ENCODE data around the gene M1AP.

M1AP gene

GRCh38 chr2:74625658-74626425, 22.3 kb downstream of the M1AP start:
- H3K4me1 ChIP-seq (ENCODE audit: control insufficient read depth, insufficient read depth, low read length, unreplicated experiment): no peaks in the 10 kb centered on the region
- H3K36me3 ChIP-seq (ENCODE audit: insufficient read depth, low read length): no peaks in the 10 kb centered on the region
- H3K4me3 ChIP-seq (ENCODE audit: low read depth, low read length): no peak overlapping the region
- H3K27ac ChIP-seq (ENCODE audit: low read depth, low read length): no peak overlapping the region
- no peaks in the 10 kb centered on the region for H3K79me2 ChIP-seq (ENCODE audit: control insufficient read depth, insufficient read depth, low read length, unreplicated experiment)
- no peaks in the 10 kb centered on the region for H3K27me3 ChIP-seq (ENCODE audit: insufficient read depth, low read length)
- no peak overlapping the region for H2AFZ ChIP-seq (ENCODE audit: low read length, unreplicated experiment)

GRCh38 chr2:74620671-74621070, 27.5 kb downstream of the M1AP start:
- H2AFZ ChIP-seq (ENCODE audit: low read length, unreplicated experiment): no peak overlapping the region
- no peak overlapping the region for H3K4me3 ChIP-seq (ENCODE audit: low read depth, low read length)
- H3K36me3 ChIP-seq (ENCODE audit: insufficient read depth, low read length): no peaks in the 10 kb centered on the region
- no peaks in the 10 kb centered on the region for H3K4me1 ChIP-seq (ENCODE audit: control insufficient read depth, insufficient read depth, low read length, unreplicated experiment)
- no peaks in the 10 kb centered on the region for H3K79me2 ChIP-seq (ENCODE audit: control insufficient read depth, insufficient read depth, low read length, unreplicated experiment)
- H3K27ac ChIP-seq (ENCODE audit: low read depth, low read length): no peak overlapping the region
- H3K27me3 ChIP-seq (ENCODE audit: insufficient read depth, low read length): peaks cover 3% of the 10 kb centered on the region; the same call in 1 of the 2 replicates

GRCh38 chr2:74619651-74620297, 28.4 kb downstream of the M1AP start:
- Histone ChIP-seq H2AFZ (ENCODE audit: low read length, unreplicated experiment) (no peak overlapping the region), H3K79me2 (ENCODE audit: control insufficient read depth, insufficient read depth, low read length, unreplicated experiment) (no peaks in the 10 kb centered on the region), H3K27ac (ENCODE audit: low read depth, low read length) (no peak overlapping the region), H3K27me3 (ENCODE audit: insufficient read depth, low read length) (peaks cover 9% of the 10 kb centered on the region; the same call in 1 of the 2 replicates), H3K4me3 (ENCODE audit: low read depth, low read length) (no peak overlapping the region), H3K36me3 (ENCODE audit: insufficient read depth, low read length) (no peaks in the 10 kb centered on the region), H3K4me1 (ENCODE audit: control insufficient read depth, insufficient read depth, low read length, unreplicated experiment) (no peaks in the 10 kb centered on the region)

- H3K4me3 ChIP-seq (ENCODE audit: low read depth, low read length): no peak overlapping the region
- no peaks in the 10 kb centered on the region for H3K4me1 ChIP-seq (ENCODE audit: control insufficient read depth, insufficient read depth, low read length, unreplicated experiment)
- peaks cover 13% of the 10 kb centered on the region; the same call in 1 of the 2 replicates for H3K27me3 ChIP-seq (ENCODE audit: insufficient read depth, low read length)
- H3K27ac ChIP-seq (ENCODE audit: low read depth, low read length): no peak overlapping the region
- H2AFZ ChIP-seq (ENCODE audit: low read length, unreplicated experiment): no peak overlapping the region
- H3K36me3 ChIP-seq (ENCODE audit: insufficient read depth, low read length): no peaks in the 10 kb centered on the region
- H3K79me2 ChIP-seq (ENCODE audit: control insufficient read depth, insufficient read depth, low read length, unreplicated experiment): no peaks in the 10 kb centered on the region
Measured at GRCh38 chr2:74618410-74619083, 29.6 kb downstream of the M1AP start.

- H3K79me2 ChIP-seq (ENCODE audit: control insufficient read depth, insufficient read depth, low read length, unreplicated experiment): no peaks in the 10 kb centered on the region
- H3K27me3 ChIP-seq (ENCODE audit: insufficient read depth, low read length): peaks cover 13% of the 10 kb centered on the region; the same call in 1 of the 2 replicates
- no peaks in the 10 kb centered on the region for H3K36me3 ChIP-seq (ENCODE audit: insufficient read depth, low read length)
- H2AFZ ChIP-seq (ENCODE audit: low read length, unreplicated experiment): no peak overlapping the region
- H3K4me1 ChIP-seq (ENCODE audit: control insufficient read depth, insufficient read depth, low read length, unreplicated experiment): no peaks in the 10 kb centered on the region
- no peak overlapping the region for H3K4me3 ChIP-seq (ENCODE audit: low read depth, low read length)
- H3K27ac ChIP-seq (ENCODE audit: low read depth, low read length): no peak overlapping the region
Measured at GRCh38 chr2:74617122-74617521, 31.0 kb downstream of the M1AP start.

GRCh38 chr2:74606927-74607326, 41.2 kb downstream of the M1AP start:
- Histone ChIP-seq H2AFZ (ENCODE audit: low read length, unreplicated experiment) (no peak overlapping the region), H3K4me3 (ENCODE audit: low read depth, low read length) (no peak overlapping the region), H3K27ac (ENCODE audit: low read depth, low read length) (no peak overlapping the region), H3K36me3 (ENCODE audit: insufficient read depth, low read length) (no peaks in the 10 kb centered on the region), H3K4me1 (ENCODE audit: control insufficient read depth, insufficient read depth, low read length, unreplicated experiment) (peaks cover 12% of the 10 kb centered on the region), H3K79me2 (ENCODE audit: control insufficient read depth, insufficient read depth, low read length, unreplicated experiment) (no peaks in the 10 kb centered on the region), H3K27me3 (ENCODE audit: insufficient read depth, low read length) (no peaks in the 10 kb centered on the region)

- no peak overlapping the region for H3K4me3 ChIP-seq (ENCODE audit: low read depth, low read length)
- H3K4me1 ChIP-seq (ENCODE audit: control insufficient read depth, insufficient read depth, low read length, unreplicated experiment): peaks cover 12% of the 10 kb centered on the region
- no peaks in the 10 kb centered on the region for H3K79me2 ChIP-seq (ENCODE audit: control insufficient read depth, insufficient read depth, low read length, unreplicated experiment)
- no peak overlapping the region for H2AFZ ChIP-seq (ENCODE audit: low read length, unreplicated experiment)
- no peaks in the 10 kb centered on the region for H3K36me3 ChIP-seq (ENCODE audit: insufficient read depth, low read length)
- no peaks in the 10 kb centered on the region for H3K27me3 ChIP-seq (ENCODE audit: insufficient read depth, low read length)
- no peak overlapping the region for H3K27ac ChIP-seq (ENCODE audit: low read depth, low read length)
Measured at GRCh38 chr2:74603282-74604000, 44.7 kb downstream of the M1AP start.

- H3K4me3 ChIP-seq (ENCODE audit: low read depth, low read length): no peak overlapping the region
- peaks cover 12% of the 10 kb centered on the region for H3K4me1 ChIP-seq (ENCODE audit: control insufficient read depth, insufficient read depth, low read length, unreplicated experiment)
- H3K36me3 ChIP-seq (ENCODE audit: insufficient read depth, low read length): no peaks in the 10 kb centered on the region
- H3K79me2 ChIP-seq (ENCODE audit: control insufficient read depth, insufficient read depth, low read length, unreplicated experiment): no peaks in the 10 kb centered on the region
- H2AFZ ChIP-seq (ENCODE audit: low read length, unreplicated experiment): no peak overlapping the region
- H3K27ac ChIP-seq (ENCODE audit: low read depth, low read length): no peak overlapping the region
- H3K27me3 ChIP-seq (ENCODE audit: insufficient read depth, low read length): no peaks in the 10 kb centered on the region
Measured at GRCh38 chr2:74602586-74603281, 45.4 kb downstream of the M1AP start.

- Histone ChIP-seq H3K27ac (ENCODE audit: low read depth, low read length) (no peak overlapping the region), H3K79me2 (ENCODE audit: control insufficient read depth, insufficient read depth, low read length, unreplicated experiment) (no peaks in the 10 kb centered on the region), H3K27me3 (ENCODE audit: insufficient read depth, low read length) (no peaks in the 10 kb centered on the region), H3K36me3 (ENCODE audit: insufficient read depth, low read length) (no peaks in the 10 kb centered on the region), H3K4me1 (ENCODE audit: control insufficient read depth, insufficient read depth, low read length, unreplicated experiment) (peaks cover 14% of the 10 kb centered on the region), H3K4me3 (ENCODE audit: low read depth, low read length) (no peak overlapping the region), H2AFZ (ENCODE audit: low read length, unreplicated experiment) (no peak overlapping the region)
Measured at GRCh38 chr2:74599676-74600075, 48.5 kb downstream of the M1AP start.

- H3K4me3 ChIP-seq (ENCODE audit: low read depth, low read length): no peak overlapping the region
- H3K36me3 ChIP-seq (ENCODE audit: insufficient read depth, low read length): no peaks in the 10 kb centered on the region
- no peak overlapping the region for H3K27ac ChIP-seq (ENCODE audit: low read depth, low read length)
- peaks cover 18% of the 10 kb centered on the region for H3K4me1 ChIP-seq (ENCODE audit: control insufficient read depth, insufficient read depth, low read length, unreplicated experiment)
- no peaks in the 10 kb centered on the region for H3K27me3 ChIP-seq (ENCODE audit: insufficient read depth, low read length)
- no peak overlapping the region for H2AFZ ChIP-seq (ENCODE audit: low read length, unreplicated experiment)
- no peaks in the 10 kb centered on the region for H3K79me2 ChIP-seq (ENCODE audit: control insufficient read depth, insufficient read depth, low read length, unreplicated experiment)
Measured at GRCh38 chr2:74597410-74597809, 50.7 kb downstream of the M1AP start.

All from ACC112 (cell line).